Testis (tissue), 2 donors: ENCODE measurements around the gene CCDC30.

Source experiments
- CTCF ChIP-seq, 3 experiments: fragments of 450-650 bp in 2 of 3; fragments of 200-600 bp in 1 of 3; sonication (generic) in 1 of 3; IDR thresholded peaks; one replicate each; pipeline ENCODE4 v1.5.1; 2016 to 2019; ENCODE audit warnings: antibody characterized with exemption in 3 of 3, mild to moderate bottlenecking in 2 of 3, moderate library complexity in 1 of 3
- POLR2A ChIP-seq: fragments of 450-650 bp; IDR thresholded peaks from one replicate; pipeline ENCODE4 v1.6.1; 2017; ENCODE audit warnings: antibody characterized with exemption, mild to moderate bottlenecking, moderate library complexity

- TF ChIP-seq POLR2A (no peak), CTCF (IDR thresholded peaks at IDR 0.05) (no peak)
These were observed 221.1 kb downstream of the CCDC30 start for GRCh38 chr1:42684139-42684538.
